NCI-H2196 (cell line): ENCODE results near the gene TP53I11.
A peak's percentile ranks its signal among the peaks of the same experiment; 100 is the strongest.

Source experiments
- DNase-seq: peaks from one replicate; lab custom pipeline; 2025; ENCODE audit not compliant: unreplicated experiment; lab: John Stamatoyannopoulos, UW

The TP53I11 gene

GRCh38 chr11:44916331-44916730 lies 34.4 kb downstream of the TP53I11 start:
- no peak for DNase-seq

- no peak for DNase-seq
Observed at GRCh38 chr11:44915621-44916020, 35.1 kb downstream of the TP53I11 start.

DNA sequence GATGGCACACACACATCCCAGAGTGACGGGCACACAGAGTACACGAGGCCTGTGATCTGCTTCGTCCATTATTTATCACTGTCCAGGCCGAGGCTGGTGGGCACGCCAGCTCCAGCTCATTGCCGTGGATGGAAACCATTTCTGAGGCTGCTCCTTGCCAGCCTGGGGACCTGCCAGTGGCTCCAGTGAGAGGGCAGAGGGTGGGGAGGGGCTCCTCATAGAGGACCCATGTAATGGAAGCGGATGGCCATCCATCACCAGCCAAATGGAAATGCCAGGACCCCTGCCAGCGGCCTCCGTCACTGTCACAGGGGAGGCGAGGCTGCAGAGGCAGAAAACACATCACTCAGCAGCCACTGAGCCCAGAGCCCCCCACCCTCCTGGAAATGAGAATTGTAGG lies 35.7 kb downstream of the TP53I11 start:
- DNase-seq: no peak

- no peak for DNase-seq
Observed at GRCh38 chr11:44914105-44914504, 36.6 kb downstream of the TP53I11 start.

- DNase-seq: no peak
Observed at GRCh38 chr11:44913502-44913901, 37.2 kb downstream of the TP53I11 start.

DNA sequence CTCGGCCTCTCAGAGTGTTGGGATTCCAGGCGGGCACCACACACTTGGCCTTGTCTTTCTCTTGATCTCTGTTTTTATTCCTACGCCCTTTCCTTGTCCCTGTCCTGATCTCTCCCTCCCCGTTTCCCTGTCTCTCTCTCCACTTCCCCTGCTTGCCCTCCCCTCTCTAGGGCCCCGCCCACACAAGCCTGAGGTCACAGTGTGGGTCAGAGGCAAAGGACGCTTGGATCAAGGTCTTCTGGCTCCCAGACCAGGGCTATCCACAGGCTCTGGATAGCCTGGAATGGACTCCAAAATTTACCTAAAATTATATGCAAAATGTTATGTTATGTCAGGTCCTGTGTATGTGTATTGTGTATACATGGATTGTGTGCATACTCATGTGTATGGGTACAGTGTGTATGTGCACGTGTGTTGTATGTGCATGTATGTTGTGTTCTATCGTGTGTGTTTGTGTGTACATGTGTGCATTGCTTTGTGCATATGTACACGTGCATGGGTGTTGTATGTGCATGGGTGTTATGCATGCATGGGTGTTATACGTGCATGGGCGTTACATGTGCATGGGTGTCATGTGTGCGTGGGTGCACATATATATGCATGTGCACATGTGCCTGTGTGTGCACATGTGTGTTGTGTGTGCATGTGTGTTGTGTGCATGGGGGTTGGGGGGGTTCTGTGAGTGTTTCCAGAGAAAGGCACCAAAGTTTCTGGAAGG lies 38.3 kb downstream of the TP53I11 start:
- DNase-seq: no peak

GRCh38 chr11:44911029-44911814 lies 39.5 kb downstream of the TP53I11 start:
- peak; percentile 92 for DNase-seq

DNA sequence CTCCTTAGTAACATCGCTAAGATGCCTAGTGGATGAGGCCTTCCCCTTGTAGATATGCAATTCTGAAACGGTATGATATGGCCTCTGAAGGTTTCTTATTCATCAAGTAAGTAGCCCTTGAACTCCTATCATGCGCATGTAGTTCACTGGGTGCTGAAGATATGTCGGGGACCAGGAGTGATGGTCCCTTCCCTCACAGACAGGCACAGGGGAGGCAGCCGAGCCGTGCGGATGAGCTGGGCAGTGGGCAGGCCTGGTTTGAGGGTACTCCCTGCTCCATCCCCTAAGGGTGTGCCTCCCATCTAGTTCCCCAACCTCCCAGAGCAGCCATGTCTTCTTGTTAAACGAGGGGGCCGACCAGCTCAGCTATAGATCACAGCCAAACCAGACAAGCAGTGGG lies 40.1 kb downstream of the TP53I11 start:
- DNase-seq: no peak

DNA sequence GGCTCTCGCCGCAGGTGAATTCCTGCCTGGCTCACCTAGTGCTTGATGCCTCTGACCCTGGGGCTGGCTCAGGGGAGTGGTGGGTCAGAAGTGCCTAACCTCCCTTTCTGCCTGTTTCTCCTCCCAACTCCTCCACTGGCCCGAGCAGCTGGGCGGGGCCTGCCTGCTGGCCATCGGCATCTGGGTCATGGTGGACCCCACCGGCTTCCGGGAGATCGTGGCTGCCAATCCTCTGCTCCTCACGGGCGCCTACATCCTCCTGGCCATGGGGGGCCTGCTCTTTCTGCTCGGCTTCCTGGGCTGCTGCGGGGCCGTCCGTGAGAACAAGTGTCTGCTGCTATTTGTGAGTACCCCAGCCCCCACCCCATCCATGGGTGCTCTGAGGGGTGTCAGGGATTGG lies 41.1 kb downstream of the TP53I11 start:
- no peak for DNase-seq

DNA sequence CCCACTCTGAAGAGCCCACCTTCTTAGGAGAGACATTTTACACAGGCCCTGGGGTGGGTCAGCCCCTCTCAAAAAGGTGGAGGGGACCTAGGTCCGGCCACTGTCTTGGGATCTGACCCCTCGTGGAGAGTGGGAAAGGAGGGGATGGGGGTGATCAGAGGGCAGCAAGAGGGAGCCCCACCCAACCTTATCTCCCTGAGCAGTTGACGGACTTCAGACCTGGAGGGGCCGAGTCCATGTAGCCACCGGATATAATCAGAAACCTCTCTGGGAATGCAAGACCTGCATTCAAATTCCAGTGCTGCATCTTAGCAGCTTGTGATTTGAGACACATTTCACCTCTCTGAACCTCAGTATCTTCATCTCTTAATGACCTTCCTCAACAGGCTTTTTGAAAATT lies 44.0 kb downstream of the TP53I11 start:
- no peak for DNase-seq

DNA sequence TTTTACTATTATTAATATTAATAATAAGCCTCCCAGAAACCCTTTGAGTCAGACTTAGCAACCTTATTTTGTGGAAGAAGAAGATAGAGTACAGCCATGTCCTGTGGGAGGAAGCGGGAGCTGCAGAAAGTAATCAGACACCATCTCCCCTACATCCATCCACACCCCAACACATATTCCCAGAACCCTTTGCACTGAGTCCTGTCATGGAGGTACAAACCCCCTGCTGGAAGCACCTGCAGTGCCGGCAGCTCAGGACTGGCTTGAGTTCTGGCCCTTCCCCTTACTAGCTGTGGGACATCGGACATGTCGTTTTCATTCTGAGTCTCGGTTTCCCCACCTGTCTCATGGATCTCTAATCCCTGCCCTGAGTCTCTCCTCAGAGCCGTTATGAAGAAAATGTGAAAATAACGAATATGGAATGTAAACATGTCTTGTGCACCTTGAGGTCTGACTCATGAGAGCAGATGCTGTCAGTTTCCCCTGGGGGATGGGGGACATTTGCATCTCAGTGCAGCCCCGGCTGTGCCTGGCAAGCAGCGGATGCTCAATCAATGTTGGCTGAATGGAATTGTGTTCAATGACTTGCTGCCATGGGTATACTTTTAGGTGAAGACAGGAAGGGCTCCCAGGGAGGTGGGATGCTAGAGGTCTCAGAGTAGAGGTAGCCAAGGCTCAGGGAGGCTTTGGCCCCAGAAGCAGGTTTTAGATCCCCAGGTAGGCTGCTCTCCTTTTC lies 45.4 kb downstream of the TP53I11 start:
- no peak for DNase-seq

DNA sequence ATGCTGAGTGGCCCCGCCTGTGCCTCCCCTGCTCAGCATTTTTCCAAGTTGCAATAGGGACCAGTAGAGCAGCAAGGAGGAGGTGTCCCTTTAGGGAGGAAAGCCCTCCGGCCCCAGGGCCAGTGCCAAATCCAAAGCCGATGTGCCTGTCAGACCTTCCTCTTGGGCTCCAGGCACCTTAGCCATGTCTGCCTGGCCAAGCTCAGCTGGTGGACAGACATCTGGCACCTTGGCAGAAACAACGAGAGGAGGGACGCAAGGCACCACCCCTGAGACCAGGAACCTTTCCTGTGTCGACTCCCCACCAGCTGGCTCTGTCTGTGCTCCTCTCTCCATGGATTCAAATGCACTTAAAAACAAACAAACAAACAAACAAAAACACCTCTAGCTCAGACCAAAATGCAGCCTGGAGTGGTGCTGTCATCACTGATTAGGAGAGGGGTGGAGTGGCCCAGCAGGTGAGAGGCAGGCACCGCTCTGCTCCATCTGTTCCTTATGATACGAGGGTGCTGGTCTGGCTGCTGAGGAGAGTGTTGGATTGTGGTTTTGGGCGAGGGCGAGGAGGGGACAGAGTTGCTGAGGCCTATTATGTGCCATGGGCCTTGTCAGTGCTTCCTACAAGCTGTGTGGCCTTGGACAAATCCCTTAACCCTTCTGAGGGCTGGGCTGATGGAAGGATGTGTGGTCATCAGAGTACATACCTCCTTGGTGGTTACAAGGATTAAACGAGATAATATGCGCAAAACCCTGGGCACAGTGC lies 46.2 kb downstream of the TP53I11 start:
- DNase-seq: no peak

- no peak for DNase-seq
Observed at GRCh38 chr11:44903518-44903917, 47.2 kb downstream of the TP53I11 start.

DNA sequence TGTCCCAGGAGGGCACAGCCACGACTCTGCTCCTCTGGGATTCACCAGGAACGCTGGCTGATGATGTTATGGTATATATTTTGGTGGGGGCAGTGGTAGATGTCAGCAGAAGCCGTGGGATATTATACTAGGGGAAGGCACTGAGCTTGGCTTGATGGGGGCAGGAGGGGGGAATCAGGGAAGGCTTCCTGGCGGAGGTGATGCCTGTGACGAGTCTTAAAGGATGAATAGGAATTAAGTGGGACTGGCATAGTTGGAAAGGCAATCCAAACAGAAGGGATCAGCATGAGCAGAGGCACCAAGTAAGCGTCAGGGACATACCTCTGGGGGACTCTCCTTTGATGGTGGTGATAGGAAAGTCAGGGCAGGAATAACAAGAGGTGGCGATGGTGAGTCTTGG lies 47.6 kb downstream of the TP53I11 start:
- no peak for DNase-seq

GRCh38 chr11:44901786-44902185 lies 48.9 kb downstream of the TP53I11 start:
- no peak for DNase-seq

GRCh38 chr11:44901120-44901633 lies 49.5 kb downstream of the TP53I11 start:
- no peak for DNase-seq

DNA sequence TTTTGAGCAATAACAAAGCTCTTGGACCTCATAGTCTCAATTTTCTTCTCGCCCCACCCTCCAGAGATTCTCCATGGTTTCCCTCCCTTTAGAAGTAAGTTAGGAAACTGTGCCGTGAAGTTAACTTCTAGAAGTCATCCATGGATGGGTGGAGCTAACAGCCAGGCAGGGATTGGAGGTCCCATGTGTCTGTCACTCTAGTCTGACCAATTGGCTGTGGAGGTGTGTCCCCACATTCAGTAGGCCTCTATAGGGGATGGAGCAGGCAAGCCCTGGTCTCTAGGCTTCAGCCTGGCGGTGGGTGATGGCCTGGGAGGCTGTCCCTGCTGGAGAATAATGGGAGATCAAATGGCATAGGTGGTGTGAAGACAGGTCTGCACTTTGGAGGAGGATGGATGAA lies 50.7 kb downstream of the TP53I11 start:
- DNase-seq: no peak

DNA sequence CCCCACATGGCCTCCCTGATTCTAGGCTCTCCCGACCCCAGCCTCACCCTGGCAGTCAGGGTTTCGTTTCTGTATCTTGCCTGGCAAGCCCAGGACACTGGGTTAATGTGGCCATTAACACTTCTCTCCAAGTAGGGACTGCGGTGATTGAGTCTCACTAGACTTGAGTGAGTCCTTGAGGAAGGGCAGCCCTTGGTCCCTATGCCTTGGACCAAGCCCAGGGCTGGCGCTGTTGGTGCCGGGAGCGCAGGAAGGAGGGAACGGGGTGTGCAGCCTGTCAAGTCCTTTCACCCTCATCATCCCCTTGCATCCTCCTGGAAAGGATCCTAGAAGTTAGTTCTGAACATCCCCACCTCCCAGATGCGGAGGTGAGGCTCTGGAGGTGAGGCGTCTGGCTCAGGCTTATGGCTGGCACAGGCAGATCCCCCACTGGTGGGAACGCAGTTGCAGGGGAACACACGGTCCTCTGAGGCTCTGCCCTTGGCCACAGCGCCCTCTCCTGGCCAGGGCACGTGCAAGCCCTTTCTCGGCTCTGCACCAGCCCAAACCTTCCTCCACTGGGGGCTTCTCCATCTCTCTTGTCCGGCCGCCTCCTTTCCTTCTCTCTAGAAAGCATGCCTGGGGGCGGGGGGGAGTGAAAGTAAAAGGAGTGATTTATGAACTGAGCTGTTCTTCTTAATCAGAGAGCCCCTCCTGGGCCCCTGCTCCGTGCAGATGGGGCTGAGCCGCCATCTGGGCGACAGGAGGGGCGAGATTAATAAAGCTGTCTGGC lies 56.7 kb downstream of the TP53I11 start:
- DNase-seq: peak; percentile 76

GRCh38 chr11:44893308-44893822 lies 57.3 kb downstream of the TP53I11 start:
- no peak for DNase-seq

GRCh38 chr11:44892843-44893242 lies 57.8 kb downstream of the TP53I11 start:
- no peak for DNase-seq
